Stimulated activated CD4-positive, alpha-beta T cell treated with anti-CD3 and anti-CD28 coated beads, Interleukin-1b, Interleukin-23, amount 100 ng/mL, for 4 hours (primary cell): ENCODE results near the gene PPIL6.

Experiments used
- DNase-seq, 2 donors: peaks; one replicate each; pipeline ENCODE4 v3.0.0-alpha.2; 2020; ENCODE audit warnings: low read depth in 2 of 2

PPIL6 gene

GRCh38 chr6:109440331-109441068, at the start of gene PPIL6, which contains the start of gene SMPD2:
TSS of gene PPIL6 (minus strand) at chr6:109440628. CDS start at chr6:109440590, 38 bp downstream.
TSS of gene SMPD2 (plus strand) at chr6:109440724. CDS start at chr6:109441122, 398 bp downstream.
- peak; percentile 65 to 73 for DNase-seq

- no peak for DNase-seq
Observed at GRCh38 chr6:109488001-109488400, 47.6 kb upstream of the PPIL6 start.

- DNase-seq: no peak
Observed at GRCh38 chr6:109486068-109486467, 45.6 kb upstream of the PPIL6 start.

GRCh38 chr6:109485266-109485935, 45.0 kb upstream of the PPIL6 start:
- DNase-seq: no peak

- no peak for DNase-seq
Observed at GRCh38 chr6:109484122-109484521, 43.7 kb upstream of the PPIL6 start.

GRCh38 chr6:109483735-109484057, 43.3 kb upstream of the PPIL6 start:
- DNase-seq: no peak

- DNase-seq: peak; percentile 77 to 85
Observed at GRCh38 chr6:109482905-109483734, 42.7 kb upstream of the PPIL6 start, which contains the start of gene ZBTB24. TSS of gene ZBTB24 (minus strand) at chr6:109483219. CDS start at chr6:109482026, 1,193 bp downstream.

GRCh38 chr6:109480993-109481480, 40.6 kb upstream of the PPIL6 start:
- DNase-seq: no peak

GRCh38 chr6:109478841-109479624, 38.6 kb upstream of the PPIL6 start:
- DNase-seq: no peak

- no peak for DNase-seq
Observed at GRCh38 chr6:109478222-109478805, 37.9 kb upstream of the PPIL6 start.

GRCh38 chr6:109477725-109478124, 37.3 kb upstream of the PPIL6 start:
- no peak for DNase-seq

GRCh38 chr6:109477184-109477583, 36.8 kb upstream of the PPIL6 start:
- DNase-seq: no peak

- no peak for DNase-seq
Observed at GRCh38 chr6:109475625-109476024, 35.2 kb upstream of the PPIL6 start.

- no peak for DNase-seq
Observed at GRCh38 chr6:109474995-109475394, 34.6 kb upstream of the PPIL6 start.

- DNase-seq: no peak
Observed at GRCh38 chr6:109473120-109473519, 32.7 kb upstream of the PPIL6 start.

GRCh38 chr6:109472132-109472995, 31.9 kb upstream of the PPIL6 start:
- no peak for DNase-seq

- no peak for DNase-seq
Observed at GRCh38 chr6:109471105-109471810, 30.8 kb upstream of the PPIL6 start.

- no peak for DNase-seq
Observed at GRCh38 chr6:109469591-109470189, 29.3 kb upstream of the PPIL6 start.

- no peak for DNase-seq
Observed at GRCh38 chr6:109467696-109468095, 27.3 kb upstream of the PPIL6 start.
